22Rv1 (cell line): Measurements from ENCODE around the gene UBR2.

Experiments used
- H3K27ac ChIP-seq: fragments of 450-650 bp; 2 replicates; pipeline ENCODE4 v1.5.1; 2017
- ZFX ChIP-seq: fragments of 450-650 bp; IDR thresholded peaks from 2 replicates; pipeline ENCODE4 v1.6.1; 2017; ENCODE audit warnings: antibody characterized with exemption, borderline replicate concordance
- TF ChIP-seq, protein P1 (sequence below): fragments of 450-650 bp; IDR thresholded peaks from 2 replicates; pipeline ENCODE4 v1.5.1; 2017; ENCODE audit warnings: mild to moderate bottlenecking

Gene UBR2

DNA sequence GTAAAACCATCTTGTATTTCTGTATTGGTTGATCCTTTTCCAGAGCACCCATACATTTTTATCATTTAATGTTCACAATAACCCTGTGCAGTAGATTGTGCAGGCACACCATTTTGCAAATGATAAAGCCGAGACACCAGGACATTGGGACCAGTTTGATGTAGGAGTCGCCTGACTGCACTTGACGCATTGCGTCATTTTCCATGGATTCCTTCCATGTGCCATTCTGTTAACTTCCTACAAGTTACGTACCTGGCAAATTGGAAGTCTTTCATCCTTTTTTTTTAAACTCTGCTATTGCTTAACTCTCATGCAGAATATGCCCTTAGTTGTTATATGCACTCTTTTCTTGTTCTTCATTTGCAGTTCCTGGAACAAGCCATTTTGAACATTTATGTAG lies 115.5 kb downstream of the UBR2 start:
- no peak overlapping the region for H3K27ac ChIP-seq
- TF ChIP-seq, protein P1, sequence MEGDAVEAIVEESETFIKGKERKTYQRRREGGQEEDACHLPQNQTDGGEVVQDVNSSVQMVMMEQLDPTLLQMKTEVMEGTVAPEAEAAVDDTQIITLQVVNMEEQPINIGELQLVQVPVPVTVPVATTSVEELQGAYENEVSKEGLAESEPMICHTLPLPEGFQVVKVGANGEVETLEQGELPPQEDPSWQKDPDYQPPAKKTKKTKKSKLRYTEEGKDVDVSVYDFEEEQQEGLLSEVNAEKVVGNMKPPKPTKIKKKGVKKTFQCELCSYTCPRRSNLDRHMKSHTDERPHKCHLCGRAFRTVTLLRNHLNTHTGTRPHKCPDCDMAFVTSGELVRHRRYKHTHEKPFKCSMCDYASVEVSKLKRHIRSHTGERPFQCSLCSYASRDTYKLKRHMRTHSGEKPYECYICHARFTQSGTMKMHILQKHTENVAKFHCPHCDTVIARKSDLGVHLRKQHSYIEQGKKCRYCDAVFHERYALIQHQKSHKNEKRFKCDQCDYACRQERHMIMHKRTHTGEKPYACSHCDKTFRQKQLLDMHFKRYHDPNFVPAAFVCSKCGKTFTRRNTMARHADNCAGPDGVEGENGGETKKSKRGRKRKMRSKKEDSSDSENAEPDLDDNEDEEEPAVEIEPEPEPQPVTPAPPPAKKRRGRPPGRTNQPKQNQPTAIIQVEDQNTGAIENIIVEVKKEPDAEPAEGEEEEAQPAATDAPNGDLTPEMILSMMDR: no peak
- no peak for TF ChIP-seq ZFX

DNA sequence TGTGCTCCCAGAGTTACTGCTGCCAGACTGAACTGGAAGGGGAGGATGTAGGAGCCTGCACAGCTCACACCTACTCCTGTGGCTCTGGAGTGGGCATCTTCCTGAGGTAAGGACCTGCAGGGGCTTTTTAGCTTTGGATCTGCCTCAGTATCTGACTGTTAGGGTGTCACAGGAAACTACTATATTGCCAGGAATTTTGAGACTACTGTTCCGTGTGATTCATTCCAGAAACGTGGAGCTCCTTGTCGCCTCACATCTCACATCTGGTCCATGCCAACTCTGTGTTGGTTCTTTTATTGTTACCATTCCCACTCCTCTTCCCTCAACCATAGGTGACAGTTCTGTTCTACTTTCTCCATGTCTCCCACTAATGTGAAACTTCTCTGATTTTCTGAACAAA lies 124.5 kb downstream of the UBR2 start:
- no peak overlapping the region for H3K27ac ChIP-seq
- TF ChIP-seq, protein P1: no peak
- TF ChIP-seq ZFX: no peak

DNA sequence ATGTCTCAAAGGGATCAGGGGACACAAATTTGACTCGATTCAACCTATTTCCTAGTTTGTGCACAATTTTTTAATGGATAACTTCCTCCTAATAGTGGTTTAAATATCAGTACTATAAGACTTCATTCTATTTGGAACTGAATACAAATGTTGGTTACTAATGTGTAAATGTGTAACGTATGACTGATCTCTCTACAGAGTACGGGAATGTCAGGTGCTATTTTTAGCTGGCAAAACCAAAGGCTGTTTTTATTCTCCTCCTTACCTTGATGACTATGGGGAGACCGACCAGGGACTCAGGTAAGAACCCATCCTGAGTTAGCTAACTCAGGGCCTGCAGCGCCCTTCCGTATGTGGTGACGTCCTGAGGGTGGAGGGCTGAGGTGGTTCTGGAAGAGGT lies 125.5 kb downstream of the UBR2 start:
- TF ChIP-seq, protein P1: no peak
- no peak for TF ChIP-seq ZFX
- no peak overlapping the region for H3K27ac ChIP-seq

DNA sequence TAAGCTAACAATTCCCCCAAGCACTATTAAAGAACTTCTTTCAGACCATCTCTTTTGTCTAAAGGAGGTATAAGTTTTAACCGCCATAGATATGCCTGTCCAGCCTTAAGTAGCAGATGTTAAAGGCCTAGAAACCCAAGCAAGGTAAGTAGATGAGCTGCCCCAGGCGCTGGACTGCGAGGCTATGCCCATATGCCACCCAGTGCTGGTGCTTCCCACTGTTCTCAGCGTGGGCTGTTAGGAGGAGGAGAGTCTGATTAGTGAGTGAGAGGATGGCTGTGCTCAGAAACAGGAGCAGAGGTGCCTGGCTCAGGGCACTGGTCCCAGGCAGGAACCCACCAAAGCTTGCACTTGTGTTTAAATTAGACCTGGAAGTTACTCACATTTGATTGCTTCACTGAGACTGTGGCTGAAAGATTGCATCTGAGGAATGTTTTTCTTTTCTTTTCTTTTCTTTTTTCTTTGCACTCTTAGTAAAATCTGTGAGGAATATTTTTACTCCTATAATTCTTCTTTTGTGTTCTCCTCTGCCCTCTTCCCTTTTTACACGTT lies 126.4 kb downstream of the UBR2 start:
- H3K27ac ChIP-seq: no peak overlapping the region
- TF ChIP-seq, protein P1: no peak
- TF ChIP-seq ZFX: no peak

DNA sequence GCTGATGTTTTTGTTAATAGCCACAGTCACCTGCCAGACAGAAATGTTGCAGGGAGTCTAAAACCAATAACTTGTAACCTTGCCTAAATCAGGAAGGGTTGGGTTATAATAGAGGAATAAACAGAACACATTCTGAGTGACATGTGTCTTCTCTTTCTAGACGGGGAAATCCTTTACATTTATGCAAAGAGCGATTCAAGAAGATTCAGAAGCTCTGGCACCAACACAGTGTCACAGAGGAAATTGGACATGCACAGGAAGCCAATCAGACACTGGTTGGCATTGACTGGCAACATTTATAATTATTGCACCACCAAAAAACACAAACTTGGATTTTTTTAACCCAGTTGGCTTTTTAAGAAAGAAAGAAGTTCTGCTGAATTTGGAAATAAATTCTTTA lies 127.0 kb downstream of the UBR2 start:
- TF ChIP-seq, protein P1: no peak
- no peak for TF ChIP-seq ZFX
- no peak overlapping the region for H3K27ac ChIP-seq

DNA sequence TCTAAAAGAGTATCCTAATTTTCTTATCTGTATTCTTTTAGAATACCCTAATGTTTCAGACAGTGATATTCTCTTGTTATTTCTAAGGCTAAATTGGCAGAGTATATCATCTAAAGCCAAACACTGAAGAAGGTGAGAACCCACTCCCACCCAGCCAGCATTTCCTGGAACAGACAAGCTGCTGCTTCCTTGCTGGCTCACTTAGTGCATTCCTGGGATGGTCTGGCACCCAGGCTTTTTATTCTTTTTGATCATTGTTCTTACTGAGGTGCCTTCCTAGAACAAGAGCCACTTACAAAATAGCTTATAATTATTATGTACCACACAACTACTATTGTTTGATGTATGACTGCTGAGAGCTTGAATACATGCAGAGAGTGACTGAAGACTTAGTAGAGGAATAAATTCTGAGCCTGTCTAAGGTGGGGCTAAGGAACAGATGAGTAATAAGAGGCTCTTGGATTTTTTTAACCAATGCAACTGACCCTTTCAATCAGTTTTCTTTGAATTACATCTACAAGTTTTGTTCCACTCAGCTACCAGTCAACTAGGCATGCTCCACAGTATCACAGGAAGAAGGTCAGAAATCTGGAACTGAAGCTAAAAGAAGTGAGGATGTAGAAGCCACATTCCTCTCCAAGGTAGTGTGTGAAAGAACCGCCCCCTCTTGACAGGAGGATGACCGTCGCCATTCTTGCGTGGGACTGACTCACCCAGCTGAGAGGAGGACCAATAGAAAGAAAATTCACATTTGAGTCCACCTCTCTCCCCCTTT lies 128.5 kb downstream of the UBR2 start:
- no peak for TF ChIP-seq ZFX
- TF ChIP-seq, protein P1: no peak
- no peak overlapping the region for H3K27ac ChIP-seq

DNA sequence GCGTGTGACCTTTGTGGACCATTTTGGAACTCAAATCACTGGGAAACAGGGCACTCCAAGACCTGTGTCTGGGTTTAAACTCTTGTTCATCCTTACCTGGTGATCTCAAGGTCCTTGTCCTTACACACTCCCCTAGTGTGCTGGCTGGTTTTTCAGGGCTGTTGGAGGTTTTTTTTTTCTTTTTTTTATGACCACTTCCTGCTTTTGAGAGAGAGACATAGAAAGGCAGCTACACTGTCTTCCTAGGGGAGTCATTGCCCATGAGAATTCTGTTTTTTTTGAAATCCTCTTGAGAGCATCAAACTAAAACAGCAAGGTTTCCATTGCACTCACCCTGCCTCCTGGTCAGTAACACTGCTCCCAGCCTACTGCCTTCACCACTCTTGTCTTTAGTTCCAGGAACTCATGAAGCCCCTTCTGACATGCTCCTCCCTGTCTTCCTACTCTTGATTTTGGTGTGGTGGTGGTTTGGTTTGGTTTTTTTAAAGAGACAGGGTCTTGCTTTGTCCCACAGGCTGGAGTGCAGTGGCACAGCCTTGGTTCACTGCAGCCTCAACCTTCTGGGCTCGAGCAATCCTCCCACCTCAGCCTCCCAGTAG lies 130.0 kb downstream of the UBR2 start:
- TF ChIP-seq, protein P1: no peak
- H3K27ac ChIP-seq: no peak overlapping the region
